Measurements from ENCODE around the gene ZCCHC7. TPM values are rescaled to one million over a fixed set of nuclear protein-coding genes. Genes with fewer than 3 reads are reported as not detected.
A peak's percentile ranks its signal among the peaks of the same experiment; 100 is the strongest.

Gene ZCCHC7
- total RNA-seq, 1 donor from 2014 or later, result 26.9 TPM

DNA sequence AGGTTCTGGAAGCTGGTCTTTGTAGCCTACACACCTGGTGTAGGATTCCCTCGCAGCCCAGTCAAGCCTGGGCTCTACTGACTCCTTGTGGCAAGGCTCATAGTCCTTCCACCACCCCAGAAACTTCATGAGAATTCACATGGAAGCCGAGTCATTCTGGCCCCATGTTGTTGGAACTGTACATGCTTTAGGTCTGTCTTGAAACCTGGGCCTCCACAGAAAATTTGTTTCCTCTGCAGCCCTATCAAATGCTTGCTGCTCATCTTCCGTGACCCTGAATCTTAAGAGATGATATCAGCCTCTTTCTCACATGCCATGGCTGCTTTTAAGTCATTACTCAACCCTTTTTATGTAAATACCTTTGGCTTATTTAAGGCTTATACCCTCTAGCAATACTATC lies 188.8 kb downstream of the ZCCHC7 start:
- Histone ChIP-seq H3K36me3 (ENCODE audit: control insufficient read depth, insufficient read depth, low read length) (no peaks in the 10 kb centered on the region), H3K27me3 (ENCODE audit: control insufficient read depth, insufficient read depth, low read length) (no peaks in the 10 kb centered on the region), H3K4me3 (ENCODE audit: low read depth, low read length) (no peak overlapping the region)
- DNase-seq (ENCODE audit: low read depth) (no peak), FAIRE-seq (no peak)
- TF ChIP-seq, protein P1, sequence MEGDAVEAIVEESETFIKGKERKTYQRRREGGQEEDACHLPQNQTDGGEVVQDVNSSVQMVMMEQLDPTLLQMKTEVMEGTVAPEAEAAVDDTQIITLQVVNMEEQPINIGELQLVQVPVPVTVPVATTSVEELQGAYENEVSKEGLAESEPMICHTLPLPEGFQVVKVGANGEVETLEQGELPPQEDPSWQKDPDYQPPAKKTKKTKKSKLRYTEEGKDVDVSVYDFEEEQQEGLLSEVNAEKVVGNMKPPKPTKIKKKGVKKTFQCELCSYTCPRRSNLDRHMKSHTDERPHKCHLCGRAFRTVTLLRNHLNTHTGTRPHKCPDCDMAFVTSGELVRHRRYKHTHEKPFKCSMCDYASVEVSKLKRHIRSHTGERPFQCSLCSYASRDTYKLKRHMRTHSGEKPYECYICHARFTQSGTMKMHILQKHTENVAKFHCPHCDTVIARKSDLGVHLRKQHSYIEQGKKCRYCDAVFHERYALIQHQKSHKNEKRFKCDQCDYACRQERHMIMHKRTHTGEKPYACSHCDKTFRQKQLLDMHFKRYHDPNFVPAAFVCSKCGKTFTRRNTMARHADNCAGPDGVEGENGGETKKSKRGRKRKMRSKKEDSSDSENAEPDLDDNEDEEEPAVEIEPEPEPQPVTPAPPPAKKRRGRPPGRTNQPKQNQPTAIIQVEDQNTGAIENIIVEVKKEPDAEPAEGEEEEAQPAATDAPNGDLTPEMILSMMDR (IDR thresholded peaks at IDR 0.05; ENCODE audit: insufficient read depth, low read length, severe bottlenecking), result peak; percentile 34

DNA sequence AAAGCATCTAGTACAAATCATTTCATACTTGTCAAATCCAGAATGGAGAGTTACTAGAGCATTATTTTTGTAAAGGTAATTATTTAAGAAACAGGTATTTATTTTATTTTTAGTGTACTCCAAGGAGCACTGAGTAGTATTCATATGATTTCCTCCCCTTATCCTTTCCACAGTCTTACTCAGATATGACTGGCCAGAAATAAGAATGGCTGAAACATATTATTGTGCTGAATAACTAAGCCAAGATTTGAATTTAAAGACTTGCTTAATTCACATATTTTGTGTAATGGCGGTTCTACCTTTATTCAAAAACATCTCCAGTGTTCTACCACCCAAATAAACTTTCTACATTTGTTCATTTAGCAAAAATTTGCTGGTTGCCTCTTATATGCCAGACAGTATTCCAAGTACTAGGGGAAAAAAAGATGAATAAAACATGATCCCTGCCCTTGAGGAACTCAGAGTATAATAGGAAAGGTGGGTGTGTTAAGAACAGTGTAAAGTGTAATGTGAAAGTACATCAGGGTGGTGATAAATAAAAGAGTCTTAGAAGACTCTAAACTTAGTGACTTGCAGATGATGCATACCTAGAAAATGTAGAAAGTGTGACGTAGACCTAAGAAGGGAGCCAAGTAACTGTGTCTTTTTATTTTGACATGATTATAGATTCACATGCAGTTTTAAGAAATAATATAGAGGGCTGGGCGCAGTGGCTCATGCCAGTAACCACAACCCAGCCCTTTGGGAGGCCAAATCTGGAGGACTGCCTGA lies 191.7 kb downstream of the ZCCHC7 start:
- Histone ChIP-seq H3K27me3 (ENCODE audit: control insufficient read depth, insufficient read depth, low read length) (no peaks in the 10 kb centered on the region), H3K4me3 (ENCODE audit: low read depth, low read length) (no peak overlapping the region), H3K36me3 (ENCODE audit: control insufficient read depth, insufficient read depth, low read length) (no peaks in the 10 kb centered on the region)
- TF ChIP-seq, protein P1 (IDR thresholded peaks at IDR 0.05; ENCODE audit: insufficient read depth, low read length, severe bottlenecking), result no peak
- FAIRE-seq (no peak), DNase-seq (ENCODE audit: low read depth) (peak; percentile 18)

DNA sequence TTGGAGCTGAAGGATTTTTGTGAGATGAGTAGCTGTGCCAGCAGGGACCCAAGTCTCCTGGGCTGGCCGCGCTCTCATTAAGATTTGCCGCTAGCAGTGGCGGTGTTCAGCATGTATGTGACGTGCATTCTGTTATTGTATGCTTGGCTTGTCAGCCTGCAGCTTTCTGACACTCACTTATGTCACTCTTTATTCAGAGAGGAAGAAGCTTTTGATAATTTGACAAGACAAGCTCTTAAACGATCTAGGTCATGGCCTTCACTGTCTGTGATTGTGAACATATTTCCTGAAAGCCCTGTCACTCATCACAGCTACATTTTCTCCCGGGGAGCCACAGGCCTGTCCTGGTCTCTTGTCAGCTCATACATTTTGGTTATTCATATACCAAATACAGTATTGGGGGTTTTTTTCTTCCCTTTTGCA lies 203.9 kb downstream of the ZCCHC7 start:
- TF ChIP-seq, protein P1 (IDR thresholded peaks at IDR 0.05; ENCODE audit: insufficient read depth, low read length, severe bottlenecking), result no peak
- H3K4me3 ChIP-seq (ENCODE audit: low read depth, low read length), result no peak overlapping the region
- H3K27me3 ChIP-seq (ENCODE audit: control insufficient read depth, insufficient read depth, low read length), result no peaks in the 10 kb centered on the region
- FAIRE-seq (no peak), DNase-seq (ENCODE audit: low read depth) (no peak)
- no peaks in the 10 kb centered on the region for H3K36me3 ChIP-seq (ENCODE audit: control insufficient read depth, insufficient read depth, low read length)

DNA sequence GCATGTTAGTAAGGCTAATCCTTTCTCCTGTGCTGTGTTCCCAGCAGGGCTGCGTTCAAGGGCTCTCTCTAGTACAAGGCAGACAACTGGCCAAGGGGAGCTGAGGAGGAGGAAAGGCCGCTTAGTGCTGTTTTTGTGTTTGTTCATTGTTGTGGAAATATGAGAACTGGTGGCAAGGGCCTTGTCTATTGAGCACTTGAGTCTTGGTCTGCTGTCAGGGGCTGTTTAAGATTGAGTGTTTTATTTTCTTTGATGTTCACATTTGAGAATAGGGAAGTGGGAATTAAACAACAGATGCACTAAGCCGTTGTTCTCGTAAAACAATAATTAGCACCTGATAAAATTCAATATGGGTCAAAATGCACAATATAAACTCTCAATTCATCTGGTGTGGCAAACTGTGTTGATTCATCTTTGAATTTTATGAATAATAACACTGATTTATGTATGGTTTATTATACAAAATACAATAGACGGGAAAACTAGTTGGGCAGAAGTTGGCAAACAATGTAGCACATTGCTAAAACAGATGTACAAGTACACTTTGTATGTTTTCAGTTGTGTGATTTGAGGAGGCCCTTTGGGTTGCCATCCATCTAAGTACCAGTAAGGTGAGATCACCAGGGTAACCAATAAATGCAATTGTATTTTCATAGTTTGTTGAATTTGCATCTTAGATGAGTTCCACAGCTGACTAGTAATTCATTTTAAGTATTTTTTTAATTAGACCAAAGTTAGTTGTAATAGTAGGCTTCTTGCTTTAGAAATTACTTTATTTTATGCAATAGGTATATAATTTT lies 204.5 kb downstream of the ZCCHC7 start:
- no peak for DNase-seq (ENCODE audit: low read depth)
- Histone ChIP-seq H3K27me3 (ENCODE audit: control insufficient read depth, insufficient read depth, low read length) (no peaks in the 10 kb centered on the region), H3K36me3 (ENCODE audit: control insufficient read depth, insufficient read depth, low read length) (no peaks in the 10 kb centered on the region), H3K4me3 (ENCODE audit: low read depth, low read length) (no peak overlapping the region)
- TF ChIP-seq, protein P1 (IDR thresholded peaks at IDR 0.05; ENCODE audit: insufficient read depth, low read length, severe bottlenecking), result no peak
- peak; percentile 18 for FAIRE-seq

DNA sequence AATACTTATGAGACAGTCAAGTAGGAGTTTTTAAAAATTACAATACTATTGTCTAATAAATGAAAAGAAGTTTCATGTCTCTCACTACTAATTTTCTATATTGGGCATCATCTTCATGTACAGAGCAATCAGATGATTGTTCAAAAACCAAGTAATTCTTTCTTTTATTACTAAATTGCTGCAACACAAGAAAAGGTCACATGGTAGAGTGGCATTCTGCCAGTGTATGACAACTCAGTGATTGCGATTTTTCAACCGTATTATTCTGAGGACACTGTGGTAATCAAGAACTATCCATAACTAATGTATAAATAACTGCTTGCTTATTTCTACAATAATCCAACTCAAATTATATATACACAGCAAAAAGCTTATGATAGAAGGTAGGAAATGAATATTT lies 205.4 kb downstream of the ZCCHC7 start:
- DNase-seq (ENCODE audit: low read depth) (peak; percentile 7), FAIRE-seq (no peak)
- TF ChIP-seq, protein P1 (IDR thresholded peaks at IDR 0.05; ENCODE audit: insufficient read depth, low read length, severe bottlenecking), result no peak
- H3K27me3 ChIP-seq (ENCODE audit: control insufficient read depth, insufficient read depth, low read length), result no peaks in the 10 kb centered on the region
- no peaks in the 10 kb centered on the region for H3K36me3 ChIP-seq (ENCODE audit: control insufficient read depth, insufficient read depth, low read length)
- H3K4me3 ChIP-seq (ENCODE audit: low read depth, low read length), result no peak overlapping the region
